ENCODE data around the gene CABP2.
"Not testable (repeated sequence)": the region's sequence is repeated elsewhere in the genome, so short reads cannot be mapped to it uniquely, and the experiment has no call there.

CABP2 gene

GRCh38 chr11:67522844-67523555 is at the start of gene CABP2:
Gene CABP2, minus strand, starts transcription at chr11:67523446. Its CDS starts 120 bp downstream, at chr11:67523326.
- no peak for DNase-seq (ENCODE audit: low read depth)

- no peak for DNase-seq (ENCODE audit: low read depth)
Measured at GRCh38 chr11:67572747-67573419, 49.6 kb upstream of the CABP2 start.

- no peak for DNase-seq (ENCODE audit: low read depth)
Measured at GRCh38 chr11:67572305-67572704, 49.1 kb upstream of the CABP2 start.

GRCh38 chr11:67571443-67571842 is 48.2 kb upstream of the CABP2 start:
- DNase-seq (ENCODE audit: low read depth): no peak

GRCh38 chr11:67564230-67564629 is 41.0 kb upstream of the CABP2 start:
- no peak for DNase-seq (ENCODE audit: low read depth)

- not testable (repeated sequence) for DNase-seq (ENCODE audit: low read depth)
Measured at GRCh38 chr11:67563705-67564114, 40.5 kb upstream of the CABP2 start.

GRCh38 chr11:67562963-67563704 is 39.9 kb upstream of the CABP2 start:
- no peak for DNase-seq (ENCODE audit: low read depth)

- no peak for DNase-seq (ENCODE audit: low read depth)
Measured at GRCh38 chr11:67561971-67562619, 38.8 kb upstream of the CABP2 start.

- no peak for DNase-seq (ENCODE audit: low read depth)
Measured at GRCh38 chr11:67558084-67558772, 35.0 kb upstream of the CABP2 start.

- no peak for DNase-seq (ENCODE audit: low read depth)
Measured at GRCh38 chr11:67556244-67556643, 33.0 kb upstream of the CABP2 start.

- DNase-seq (ENCODE audit: low read depth): not testable (repeated sequence)
Measured at GRCh38 chr11:67551697-67552096, 28.5 kb upstream of the CABP2 start.

- DNase-seq (ENCODE audit: low read depth): no peak
Measured at GRCh38 chr11:67551127-67551526, 27.9 kb upstream of the CABP2 start.

- DNase-seq (ENCODE audit: low read depth): no peak
Measured at GRCh38 chr11:67548555-67549110, 25.4 kb upstream of the CABP2 start.

- DNase-seq (ENCODE audit: low read depth): not testable (repeated sequence)
Measured at GRCh38 chr11:67548112-67548511, 24.9 kb upstream of the CABP2 start.

- no peak for DNase-seq (ENCODE audit: low read depth)
Measured at GRCh38 chr11:67545280-67545679, 22.0 kb upstream of the CABP2 start.

- no peak for DNase-seq (ENCODE audit: low read depth)
Measured at GRCh38 chr11:67544616-67545242, 21.5 kb upstream of the CABP2 start.

GRCh38 chr11:67543585-67543984 is 20.3 kb upstream of the CABP2 start:
- no peak for DNase-seq (ENCODE audit: low read depth)

- DNase-seq (ENCODE audit: low read depth): no peak
Measured at GRCh38 chr11:67542971-67543370, 19.7 kb upstream of the CABP2 start.

GRCh38 chr11:67542169-67542568 is 18.9 kb upstream of the CABP2 start:
- no peak for DNase-seq (ENCODE audit: low read depth)

- no peak for DNase-seq (ENCODE audit: low read depth)
Measured at GRCh38 chr11:67541198-67541597, 18.0 kb upstream of the CABP2 start.

GRCh38 chr11:67539550-67539949 is 16.3 kb upstream of the CABP2 start:
- no peak for DNase-seq (ENCODE audit: low read depth)

Data from stimulated activated CD8-positive, alpha-beta memory T cell treated with anti-CD3 and anti-CD28 coated beads, Interleukin-15, amount 100 ng/mL, for 24 hours (primary cell).